Smooth muscle cell (in vitro differentiated cells): ENCODE data around the gene CRYL1. TPM values are rescaled to one million over a fixed set of nuclear protein-coding genes. Genes with fewer than 3 reads are reported as not detected.

ENCODE experiments used
- DNase-seq: peaks from one replicate; lab custom pipeline; 2025; ENCODE audit not compliant: unreplicated experiment; lab: John Stamatoyannopoulos, UW
- H2AFZ ChIP-seq: fragments of 200-600 bp; sonication (generic); 2 replicates; pipeline ENCODE4 v1.6.0; 2016; ENCODE audit warnings: antibody characterized with exemption, low read depth, mild to moderate bottlenecking
- H3F3A ChIP-seq: fragments of 200-600 bp; sonication (generic); 2 replicates; pipeline ENCODE4 v1.6.0; 2017; ENCODE audit warnings: antibody characterized with exemption, low read depth
- H3K27ac ChIP-seq: fragments of 200-600 bp; sonication (generic); 2 replicates; pipeline ENCODE4 v1.5.1; 2016; ENCODE audit warnings: low read depth, mild to moderate bottlenecking
- H3K27me3 ChIP-seq: fragments of 200-600 bp; sonication (generic); 2 replicates; pipeline ENCODE4 v1.6.1; 2016; ENCODE audit warnings: low read depth, mild to moderate bottlenecking
- H3K36me3 ChIP-seq: fragments of 200-600 bp; sonication (generic); 2 replicates; pipeline ENCODE4 v1.5.1; 2016; ENCODE audit warnings: low read depth
- H3K4me1 ChIP-seq: fragments of 200-600 bp; sonication (generic); 2 replicates; pipeline ENCODE4 v1.5.1; 2016; ENCODE audit warnings: low read depth
- H3K4me2 ChIP-seq: fragments of 200-600 bp; sonication (generic); 2 replicates; pipeline ENCODE4 v1.6.0; 2016; ENCODE audit warnings: mild to moderate bottlenecking
- H3K4me3 ChIP-seq: fragments of 200-600 bp; sonication (generic); 2 replicates; pipeline ENCODE4 v1.5.1; 2016; ENCODE audit warnings: mild to moderate bottlenecking
- H3K79me2 ChIP-seq: fragments of 200-600 bp; sonication (generic); 2 replicates; pipeline ENCODE4 v1.6.0; 2016; ENCODE audit warnings: low read depth, mild to moderate bottlenecking
- H3K9ac ChIP-seq: fragments of 200-600 bp; sonication (generic); 2 replicates; pipeline ENCODE4 v1.6.0; 2016; ENCODE audit warnings: low read depth
- H3K9me3 ChIP-seq: fragments of 200-600 bp; sonication (generic); replicated peaks from 2 replicates; pipeline ENCODE4 v1.5.1; 2016; ENCODE audit warnings: low read depth
- H4K20me1 ChIP-seq: fragments of 200-600 bp; sonication (generic); 2 replicates; pipeline ENCODE4 v1.6.0; 2016; ENCODE audit warnings: low read depth
- CTCF ChIP-seq: fragments of 200-600 bp; sonication (generic); IDR thresholded peaks from 2 replicates; pipeline ENCODE4 v1.5.1; 2017; ENCODE audit warnings: borderline replicate concordance, mild to moderate bottlenecking, antibody characterized with exemption; ENCODE audit not compliant: insufficient read depth, poor library complexity, severe bottlenecking
- WGBS: methylation state at CpG from one replicate; pipeline ENCODE4 v1.1.7; 2016; ENCODE audit warnings: low lambda C conversion rate; 5-methylcytosine and 5-hydroxymethylcytosine counted together
- polyA plus RNA-seq: library from polyadenylated mRNA; unstranded; fragments of >200 nt; fragmentation: Nextera tagmentation; extraction: Ambion mirVana; gene quantifications from 2 replicates; pipeline ENCODE4 v1.2.1, GENCODE V29; 2016
- total RNA-seq: library from RNA; depleted of rRNA; stranded (reverse); fragments of >200 nt; gene quantifications from 2 replicates; pipeline ENCODE4 v1.2.3, GENCODE V29; 2014

Gene CRYL1
- total and polyA plus RNA-seq, 2 experiments from 2014 or later = 6.5 to 12.4 TPM

GRCh38 chr13:20399961-20400360 is 125.7 kb downstream of the CRYL1 start:
- no peak overlapping the region for H3K9ac ChIP-seq
- no peak for TF ChIP-seq CTCF
- no peak overlapping the region for H3K4me2 ChIP-seq
- peaks cover 5% of the 10 kb centered on the region for H3K4me1 ChIP-seq
- peaks cover 11% of the 10 kb centered on the region for H3F3A ChIP-seq
- H3K36me3 ChIP-seq = no peaks in the 10 kb centered on the region
- no peak for DNase-seq
- no peaks in the 10 kb centered on the region for H3K9me3 ChIP-seq
- H3K4me3 ChIP-seq = no peak overlapping the region
- H4K20me1 ChIP-seq = no peaks in the 10 kb centered on the region
- H2AFZ ChIP-seq = no peak overlapping the region
- no peaks in the 10 kb centered on the region for H3K79me2 ChIP-seq
- no peaks in the 10 kb centered on the region for H3K27me3 ChIP-seq
- 98% methylated on average over 3 of the region's 4 CpGs for WGBS
- no peak overlapping the region for H3K27ac ChIP-seq

- peaks cover 11% of the 10 kb centered on the region for H3F3A ChIP-seq
- TF ChIP-seq CTCF = no peak
- no peaks in the 10 kb centered on the region for H3K79me2 ChIP-seq
- peaks cover 5% of the 10 kb centered on the region for H3K4me1 ChIP-seq
- no peaks in the 10 kb centered on the region for H4K20me1 ChIP-seq
- DNase-seq = no peak
- no peak overlapping the region for H3K27ac ChIP-seq
- H3K9ac ChIP-seq = no peak overlapping the region
- no peaks in the 10 kb centered on the region for H3K36me3 ChIP-seq
- WGBS = 100% methylated on average over 4 of the region's 5 CpGs
- no peak overlapping the region for H2AFZ ChIP-seq
- H3K4me2 ChIP-seq = no peak overlapping the region
- no peaks in the 10 kb centered on the region for H3K9me3 ChIP-seq
- no peaks in the 10 kb centered on the region for H3K27me3 ChIP-seq
- no peak overlapping the region for H3K4me3 ChIP-seq
These were observed 126.1 kb downstream of the CRYL1 start for GRCh38 chr13:20399515-20399914.

GRCh38 chr13:20398459-20398858 is 127.2 kb downstream of the CRYL1 start:
- no peak overlapping the region for H2AFZ ChIP-seq
- H3K27ac ChIP-seq = no peak overlapping the region
- H3K79me2 ChIP-seq = no peaks in the 10 kb centered on the region
- TF ChIP-seq CTCF = no peak
- H3K9me3 ChIP-seq = no peaks in the 10 kb centered on the region
- no peak for DNase-seq
- H3K4me1 ChIP-seq = peaks cover 5% of the 10 kb centered on the region
- WGBS = 92% methylated on average over 10 of the region's 10 CpGs
- no peak overlapping the region for H3K9ac ChIP-seq
- H3K36me3 ChIP-seq = no peaks in the 10 kb centered on the region
- H4K20me1 ChIP-seq = no peaks in the 10 kb centered on the region
- H3F3A ChIP-seq = peaks cover 11% of the 10 kb centered on the region
- H3K4me2 ChIP-seq = no peak overlapping the region
- no peak overlapping the region for H3K4me3 ChIP-seq
- H3K27me3 ChIP-seq = no peaks in the 10 kb centered on the region

- peaks cover 5% of the 10 kb centered on the region for H3K4me1 ChIP-seq
- no peak for TF ChIP-seq CTCF
- WGBS = 96% methylated on average over 5 of the region's 5 CpGs
- H3K79me2 ChIP-seq = no peaks in the 10 kb centered on the region
- H3K36me3 ChIP-seq = no peaks in the 10 kb centered on the region
- no peaks in the 10 kb centered on the region for H3K9me3 ChIP-seq
- no peak overlapping the region for H2AFZ ChIP-seq
- no peak overlapping the region for H3K4me2 ChIP-seq
- DNase-seq = no peak
- H3K27me3 ChIP-seq = no peaks in the 10 kb centered on the region
- no peak overlapping the region for H3K27ac ChIP-seq
- H3K4me3 ChIP-seq = no peak overlapping the region
- no peak overlapping the region for H3K9ac ChIP-seq
- H4K20me1 ChIP-seq = no peaks in the 10 kb centered on the region
- H3F3A ChIP-seq = peaks cover 11% of the 10 kb centered on the region
These were observed 127.8 kb downstream of the CRYL1 start for GRCh38 chr13:20397896-20398295.
